Calu3 (cell line): ENCODE measurements around the gene FRMPD4. TPM values are rescaled to one million over a fixed set of nuclear protein-coding genes. Genes with fewer than 3 reads are reported as not detected.

Source experiments
- BruUV-seq: library from RNA; stranded (reverse); fragments of 400-500 nt; replicated peaks from 2 replicates; lab custom pipeline; 2021; lab: Mats Ljungman, UMichigan
- CTCF ChIA-PET: fragments of 300-600 bp; sonication (Branson Sonifier 250); formaldehyde crosslinking; loops from one replicate; lab custom pipeline; 2022; ENCODE audit warnings: antibody characterized with exemption; lab: Charles Lee
- DNase-seq: peaks from one replicate; pipeline ENCODE4 v3.0.0; 2022
- H3K27ac Mint-ChIP-seq: one replicate; pipeline ENCODE4 v1.8.0; 2022; ENCODE audit warnings: mixed read lengths; ENCODE audit not compliant: unreplicated experiment
- H3K27me3 Mint-ChIP-seq: one replicate; pipeline ENCODE4 v1.8.0; 2022; ENCODE audit warnings: mixed read lengths; ENCODE audit not compliant: unreplicated experiment
- H3K36me3 Mint-ChIP-seq: one replicate; pipeline ENCODE4 v1.8.0; 2022; ENCODE audit warnings: mild to moderate bottlenecking, moderate library complexity, mixed read lengths; ENCODE audit not compliant: insufficient read depth, unreplicated experiment
- H3K4me1 Mint-ChIP-seq: one replicate; pipeline ENCODE4 v1.8.0; 2022; ENCODE audit warnings: mild to moderate bottlenecking, low read depth, mixed read lengths; ENCODE audit not compliant: unreplicated experiment
- H3K4me3 Mint-ChIP-seq: one replicate; pipeline ENCODE4 v1.8.0; 2022; ENCODE audit warnings: mild to moderate bottlenecking, low read depth, moderate library complexity, mixed read lengths; ENCODE audit not compliant: unreplicated experiment
- H3K9me3 Mint-ChIP-seq: one replicate; pipeline ENCODE4 v1.8.0; 2022; ENCODE audit warnings: low read depth, mixed read lengths; ENCODE audit not compliant: unreplicated experiment
- intact Hi-C: fragments of 100-400 bp; cut with micrococcal nuclease; formaldehyde crosslinking; loops from one replicate; pipeline ENCODE4 v1.10.0; 2022; ENCODE audit not compliant: unreplicated experiment
- total RNA-seq: library from RNA; stranded (reverse); gene quantifications from 2 replicates; pipeline ENCODE4 v1.2.3, GENCODE V29; 2022
- TF ChIP-seq, protein P1 (sequence below): fragments of 200-600 bp; IDR thresholded peaks from one replicate; pipeline ENCODE4 v1.8.0; 2022; ENCODE audit warnings: antibody characterized with exemption; ENCODE audit not compliant: unreplicated experiment

FRMPD4 gene
- total RNA-seq, 1 experiment from 2014 or later, result not detected

DNA sequence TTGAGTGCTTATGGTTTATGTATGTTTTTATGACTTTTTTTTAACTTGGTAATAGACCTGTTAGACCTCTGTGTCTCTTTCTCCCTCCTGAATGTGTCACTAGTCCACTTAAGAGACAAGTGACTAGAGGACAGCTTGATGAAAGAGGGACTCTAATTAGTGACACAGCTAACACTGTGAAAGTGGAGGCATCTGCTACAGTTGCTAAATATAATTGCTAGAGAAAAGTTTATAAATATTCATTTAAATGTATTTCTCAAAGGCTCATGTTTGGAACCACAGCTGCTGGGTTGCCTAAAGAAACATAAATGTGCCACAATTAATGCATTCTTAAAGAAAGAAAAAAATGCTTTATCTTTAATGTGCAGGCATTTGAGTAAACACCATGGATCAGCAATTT, 176.4 kb downstream of the FRMPD4 start:
- no peak for DNase-seq
- Mint-ChIP-seq H3K4me3 (no peak overlapping the region), H3K36me3 (no peaks in the 10 kb centered on the region), H3K9me3 (no peaks in the 10 kb centered on the region), H3K4me1 (peaks cover 5% of the 10 kb centered on the region), H3K27ac (no peak overlapping the region), H3K27me3 (no peaks in the 10 kb centered on the region)
- no TSS peak for BruUV-seq
- intact Hi-C loops, result no loop called here
- CTCF ChIA-PET, result no interaction called here
- TF ChIP-seq, protein P1, sequence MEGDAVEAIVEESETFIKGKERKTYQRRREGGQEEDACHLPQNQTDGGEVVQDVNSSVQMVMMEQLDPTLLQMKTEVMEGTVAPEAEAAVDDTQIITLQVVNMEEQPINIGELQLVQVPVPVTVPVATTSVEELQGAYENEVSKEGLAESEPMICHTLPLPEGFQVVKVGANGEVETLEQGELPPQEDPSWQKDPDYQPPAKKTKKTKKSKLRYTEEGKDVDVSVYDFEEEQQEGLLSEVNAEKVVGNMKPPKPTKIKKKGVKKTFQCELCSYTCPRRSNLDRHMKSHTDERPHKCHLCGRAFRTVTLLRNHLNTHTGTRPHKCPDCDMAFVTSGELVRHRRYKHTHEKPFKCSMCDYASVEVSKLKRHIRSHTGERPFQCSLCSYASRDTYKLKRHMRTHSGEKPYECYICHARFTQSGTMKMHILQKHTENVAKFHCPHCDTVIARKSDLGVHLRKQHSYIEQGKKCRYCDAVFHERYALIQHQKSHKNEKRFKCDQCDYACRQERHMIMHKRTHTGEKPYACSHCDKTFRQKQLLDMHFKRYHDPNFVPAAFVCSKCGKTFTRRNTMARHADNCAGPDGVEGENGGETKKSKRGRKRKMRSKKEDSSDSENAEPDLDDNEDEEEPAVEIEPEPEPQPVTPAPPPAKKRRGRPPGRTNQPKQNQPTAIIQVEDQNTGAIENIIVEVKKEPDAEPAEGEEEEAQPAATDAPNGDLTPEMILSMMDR, result no peak

DNA sequence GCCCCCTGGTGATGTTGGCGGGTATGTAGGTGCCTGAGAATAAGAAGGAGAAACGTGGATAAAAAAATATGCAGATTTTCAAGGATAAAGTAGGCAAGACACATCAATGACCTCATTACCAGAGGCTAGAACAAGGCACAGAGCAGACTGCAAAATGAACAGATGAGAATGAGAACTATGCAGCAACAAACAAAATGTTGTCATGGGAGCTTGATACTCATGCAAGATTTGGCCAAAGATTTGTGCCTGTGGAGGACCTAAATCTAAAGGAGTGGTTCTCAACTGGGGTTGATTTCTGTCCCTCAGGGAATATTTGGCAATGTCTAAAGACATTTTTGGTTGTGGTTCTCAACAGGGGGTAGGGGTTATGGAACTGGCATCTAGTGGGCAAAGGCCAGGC, 177.3 kb downstream of the FRMPD4 start:
- CTCF ChIA-PET, result no interaction called here
- intact Hi-C loops, result no loop called here
- Mint-ChIP-seq H3K9me3 (no peaks in the 10 kb centered on the region), H3K36me3 (no peaks in the 10 kb centered on the region), H3K4me1 (no peaks in the 10 kb centered on the region), H3K27me3 (no peaks in the 10 kb centered on the region), H3K4me3 (no peak overlapping the region), H3K27ac (no peak overlapping the region)
- TF ChIP-seq, protein P1, result no peak
- BruUV-seq, result no TSS peak
- DNase-seq, result no peak

DNA sequence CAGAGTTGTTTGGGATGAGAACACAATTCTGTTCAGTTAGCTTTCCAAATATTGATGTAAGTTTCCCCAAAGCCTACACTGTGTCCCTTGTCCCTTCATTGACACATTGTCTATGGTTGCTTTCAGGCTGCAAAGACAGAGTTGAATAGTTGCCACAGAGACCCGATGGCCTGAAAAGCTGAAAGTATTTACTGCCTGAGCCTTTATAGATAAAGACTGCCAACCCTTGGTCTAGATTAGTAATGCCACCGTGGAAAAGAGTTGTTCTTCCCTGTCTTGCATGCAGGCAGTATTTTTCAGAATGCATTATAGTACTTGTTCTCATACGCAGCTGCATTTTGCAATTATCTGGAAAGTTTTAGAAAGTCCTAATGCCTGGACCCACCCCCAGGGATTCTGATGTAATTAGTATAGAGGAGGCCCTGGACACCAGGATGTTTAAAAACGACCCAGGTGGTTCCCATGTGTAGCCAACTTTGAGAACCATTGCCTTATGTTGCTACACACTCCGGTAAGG, 180.8 kb downstream of the FRMPD4 start:
- Mint-ChIP-seq H3K9me3 (no peaks in the 10 kb centered on the region), H3K27ac (no peak overlapping the region), H3K36me3 (no peaks in the 10 kb centered on the region), H3K4me3 (no peak overlapping the region), H3K27me3 (no peaks in the 10 kb centered on the region), H3K4me1 (no peaks in the 10 kb centered on the region)
- CTCF ChIA-PET, result no interaction called here
- BruUV-seq, result no TSS peak
- DNase-seq, result no peak
- TF ChIP-seq, protein P1, result no peak
- intact Hi-C loops, result no loop called here

DNA sequence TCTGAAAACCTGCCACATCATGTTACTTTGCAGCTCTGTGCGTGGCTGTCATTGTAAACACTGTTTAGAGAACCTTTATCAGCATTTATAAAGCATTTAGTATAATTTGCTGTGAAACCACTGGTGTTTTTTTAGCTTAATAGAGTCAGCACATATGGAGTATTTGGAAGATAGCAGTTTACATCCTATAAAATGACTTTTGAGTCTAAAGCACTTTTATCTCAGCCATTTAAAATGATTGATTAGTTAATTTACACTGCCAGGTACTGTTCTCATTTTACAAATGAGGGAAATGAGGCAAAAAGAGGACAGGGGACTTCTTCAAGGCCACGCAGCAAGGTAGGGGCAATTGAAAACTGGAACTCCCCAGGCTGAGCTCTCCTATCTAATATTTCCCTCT, 181.7 kb downstream of the FRMPD4 start:
- H3K9me3 Mint-ChIP-seq, result no peaks in the 10 kb centered on the region
- H3K36me3 Mint-ChIP-seq, result no peaks in the 10 kb centered on the region
- TF ChIP-seq, protein P1, result no peak
- H3K4me3 Mint-ChIP-seq, result no peak overlapping the region
- no peaks in the 10 kb centered on the region for H3K27me3 Mint-ChIP-seq
- DNase-seq, result no peak
- BruUV-seq, result no TSS peak
- H3K4me1 Mint-ChIP-seq, result no peaks in the 10 kb centered on the region
- CTCF ChIA-PET, result no interaction called here
- H3K27ac Mint-ChIP-seq, result no peak overlapping the region
- intact Hi-C loops, result loop anchor here (10.0 kb wide), 1 partner anchor 235 kb away; no protein-coding TSS in a partner anchor
